Stimulated activated CD8-positive, alpha-beta memory T cell treated with anti-CD3 and anti-CD28 coated beads, Interleukin-4, amount 100 ng/mL, for 4 hours (primary cell): Measurements from ENCODE around the gene SH2D5.
"Not testable (repeated sequence)": the region's sequence is repeated elsewhere in the genome, so short reads cannot be mapped to it uniquely, and the experiment has no call there.

Experiments
- DNase-seq, 2 donors: peaks; one replicate each; pipeline ENCODE4 v3.0.0-alpha.2; 2020; ENCODE audit warnings: low read depth in 2 of 2, low spot score in 1 of 2

Gene SH2D5

GRCh38 chr1:20728371-20729154 is 3.9 kb downstream of the SH2D5 start:
- no peak for DNase-seq

GRCh38 chr1:20727746-20728316 is 4.7 kb downstream of the SH2D5 start:
- no peak for DNase-seq

GRCh38 chr1:20726932-20727745 is 5.4 kb downstream of the SH2D5 start:
- no peak for DNase-seq

GRCh38 chr1:20726118-20726911 is 6.2 kb downstream of the SH2D5 start:
- no peak for DNase-seq

- DNase-seq = no peak
Measured at GRCh38 chr1:20725189-20726117, 7.0 kb downstream of the SH2D5 start.

- no peak for DNase-seq
Measured at GRCh38 chr1:20724364-20725188, 7.9 kb downstream of the SH2D5 start.

GRCh38 chr1:20723537-20724363 is 8.8 kb downstream of the SH2D5 start:
- no peak for DNase-seq

- DNase-seq = no peak
Measured at GRCh38 chr1:20723159-20723536, 9.4 kb downstream of the SH2D5 start.

GRCh38 chr1:20721117-20722061 is 11.1 kb downstream of the SH2D5 start:
- no peak for DNase-seq

- DNase-seq = no peak
Measured at GRCh38 chr1:20720631-20721091, 11.8 kb downstream of the SH2D5 start.

- DNase-seq = no peak
Measured at GRCh38 chr1:20719871-20720620, 12.5 kb downstream of the SH2D5 start.

GRCh38 chr1:20719261-20719660 is 13.2 kb downstream of the SH2D5 start:
- no peak for DNase-seq

- not testable (repeated sequence) for DNase-seq
Measured at GRCh38 chr1:20718343-20718882, 14.1 kb downstream of the SH2D5 start.

GRCh38 chr1:20717452-20718342 is 14.8 kb downstream of the SH2D5 start, which contains the start of gene KIF17:
KIF17 (minus strand) TSS chr1:20718007; CDS start chr1:20717706, 301 bp downstream.
- peak in 1 of 2 donors; percentile 35 for DNase-seq

- DNase-seq = no peak
Measured at GRCh38 chr1:20716232-20716631, 16.3 kb downstream of the SH2D5 start.
